ENCODE measurements around the gene OR6K3. TPM values are rescaled to one million over a fixed set of nuclear protein-coding genes. Genes with fewer than 3 reads are reported as not detected.

The OR6K3 gene
- total RNA-seq, 1 donor from 2014 or later: not detected

DNA sequence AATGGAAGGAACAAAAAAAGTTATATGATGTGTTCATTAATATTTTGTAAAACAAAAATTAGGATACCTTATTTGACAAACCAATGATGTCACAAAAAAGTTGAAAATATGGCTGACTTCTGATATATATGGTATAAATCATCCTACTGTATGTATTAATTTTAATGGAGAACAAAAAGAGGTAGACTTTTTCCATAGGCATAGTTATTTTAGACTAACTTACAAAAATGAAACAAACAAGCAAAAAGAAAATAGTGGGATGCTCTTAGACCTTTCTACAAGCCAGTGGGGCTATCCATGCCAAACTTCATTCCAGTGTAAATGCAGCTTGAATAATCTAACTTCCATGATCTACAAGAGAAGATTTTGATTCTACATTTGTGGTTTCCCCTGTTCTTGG is 33.5 kb downstream of the OR6K3 start:
- Histone ChIP-seq H3K36me3 (no peaks in the 10 kb centered on the region), H3K27ac (replicated peaks) (no peak overlapping the region), H3K4me3 (no peak overlapping the region), H3K4me1 (no peaks in the 10 kb centered on the region), H3K27me3 (ENCODE audit: low read depth) (no peaks in the 10 kb centered on the region), H3K9me3 (replicated peaks) (no peaks in the 10 kb centered on the region)
- intact Hi-C loops (cut with micrococcal nuclease): no loop called here
- DNase-seq: no peak
- TF ChIP-seq, protein P1, sequence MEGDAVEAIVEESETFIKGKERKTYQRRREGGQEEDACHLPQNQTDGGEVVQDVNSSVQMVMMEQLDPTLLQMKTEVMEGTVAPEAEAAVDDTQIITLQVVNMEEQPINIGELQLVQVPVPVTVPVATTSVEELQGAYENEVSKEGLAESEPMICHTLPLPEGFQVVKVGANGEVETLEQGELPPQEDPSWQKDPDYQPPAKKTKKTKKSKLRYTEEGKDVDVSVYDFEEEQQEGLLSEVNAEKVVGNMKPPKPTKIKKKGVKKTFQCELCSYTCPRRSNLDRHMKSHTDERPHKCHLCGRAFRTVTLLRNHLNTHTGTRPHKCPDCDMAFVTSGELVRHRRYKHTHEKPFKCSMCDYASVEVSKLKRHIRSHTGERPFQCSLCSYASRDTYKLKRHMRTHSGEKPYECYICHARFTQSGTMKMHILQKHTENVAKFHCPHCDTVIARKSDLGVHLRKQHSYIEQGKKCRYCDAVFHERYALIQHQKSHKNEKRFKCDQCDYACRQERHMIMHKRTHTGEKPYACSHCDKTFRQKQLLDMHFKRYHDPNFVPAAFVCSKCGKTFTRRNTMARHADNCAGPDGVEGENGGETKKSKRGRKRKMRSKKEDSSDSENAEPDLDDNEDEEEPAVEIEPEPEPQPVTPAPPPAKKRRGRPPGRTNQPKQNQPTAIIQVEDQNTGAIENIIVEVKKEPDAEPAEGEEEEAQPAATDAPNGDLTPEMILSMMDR (IDR thresholded peaks at IDR 0.05; ENCODE audit: borderline replicate concordance): no peak

GRCh38 chr1:158686111-158687009 is 34.2 kb downstream of the OR6K3 start, which contains the start of gene SPTA1:
Gene SPTA1, minus strand, starts transcription at chr1:158686715. Its CDS starts 198 bp downstream, at chr1:158686517.
- TF ChIP-seq, protein P1 (IDR thresholded peaks at IDR 0.05; ENCODE audit: borderline replicate concordance): no peak
- no peaks in the 10 kb centered on the region for H3K27me3 ChIP-seq (ENCODE audit: low read depth)
- no peaks in the 10 kb centered on the region for H3K4me1 ChIP-seq
- H3K4me3 ChIP-seq: no peak within 1 kb of the TSS
- intact Hi-C loops (cut with micrococcal nuclease): no loop called here
- no peak for DNase-seq
- no peaks in the 10 kb centered on the region for H3K9me3 ChIP-seq (replicated peaks)
- H3K36me3 ChIP-seq: no peaks in the 10 kb centered on the region
- no peak within 1 kb of the TSS for H3K27ac ChIP-seq (replicated peaks)

- Histone ChIP-seq H3K4me1 (no peaks in the 10 kb centered on the region), H3K36me3 (no peaks in the 10 kb centered on the region), H3K27me3 (ENCODE audit: low read depth) (no peaks in the 10 kb centered on the region), H3K9me3 (replicated peaks) (no peaks in the 10 kb centered on the region), H3K27ac (replicated peaks) (no peak overlapping the region), H3K4me3 (no peak overlapping the region)
- no peak for DNase-seq
- intact Hi-C loops (cut with micrococcal nuclease): no loop called here
- TF ChIP-seq, protein P1 (IDR thresholded peaks at IDR 0.05; ENCODE audit: borderline replicate concordance): no peak
Measured at GRCh38 chr1:158685085-158685484, 35.4 kb downstream of the OR6K3 start.

- Histone ChIP-seq H3K27ac (replicated peaks) (no peak overlapping the region), H3K27me3 (ENCODE audit: low read depth) (no peaks in the 10 kb centered on the region), H3K4me1 (no peaks in the 10 kb centered on the region), H3K4me3 (no peak overlapping the region), H3K9me3 (replicated peaks) (no peaks in the 10 kb centered on the region), H3K36me3 (no peaks in the 10 kb centered on the region)
- TF ChIP-seq, protein P1 (IDR thresholded peaks at IDR 0.05; ENCODE audit: borderline replicate concordance): no peak
- intact Hi-C loops (cut with micrococcal nuclease): no loop called here
- DNase-seq: no peak
Measured at GRCh38 chr1:158681606-158682005, 38.9 kb downstream of the OR6K3 start.

GRCh38 chr1:158679289-158679688 is 41.2 kb downstream of the OR6K3 start:
- no peak for DNase-seq
- Histone ChIP-seq H3K4me3 (no peak overlapping the region), H3K36me3 (no peaks in the 10 kb centered on the region), H3K27me3 (ENCODE audit: low read depth) (no peaks in the 10 kb centered on the region), H3K9me3 (replicated peaks) (no peaks in the 10 kb centered on the region), H3K27ac (replicated peaks) (no peak overlapping the region), H3K4me1 (no peaks in the 10 kb centered on the region)
- intact Hi-C loops (cut with micrococcal nuclease): no loop called here
- TF ChIP-seq, protein P1 (IDR thresholded peaks at IDR 0.05; ENCODE audit: borderline replicate concordance): no peak

Measured in left ventricle myocardium inferior (tissue), 1 donor.